Neural cell (in vitro differentiated cells): ENCODE results near the gene C1orf21. TPM values are rescaled to one million over a fixed set of nuclear protein-coding genes. Genes with fewer than 3 reads are reported as not detected.

Source experiments
- H2AFZ ChIP-seq: fragments of 200-600, 300-800 bp; sonication (generic), shearing (Covaris generic); 2 replicates; pipeline ENCODE4 v1.6.0; 2014; ENCODE audit warnings: low read depth, mild to moderate bottlenecking, antibody characterized with exemption, low read length, moderate library complexity
- H3F3A ChIP-seq: fragments of 200-600 bp; shearing (Covaris generic); 2 replicates; pipeline ENCODE4 v1.6.1; 2016; ENCODE audit warnings: mild to moderate bottlenecking, moderate library complexity, mixed read lengths, antibody characterized with exemption, low read length; ENCODE audit not compliant: insufficient read depth, poor library complexity, severe bottlenecking
- H3K27ac ChIP-seq: fragments of 200-600, 300-800 bp; sonication (generic), shearing (Covaris generic); 2 replicates; pipeline ENCODE4 v1.5.1; 2014; ENCODE audit warnings: mild to moderate bottlenecking, low read length, moderate library complexity
- H3K27me3 ChIP-seq: fragments of 300-800, 200-600 bp; sonication (generic), shearing (Covaris generic); 2 replicates; pipeline ENCODE4 v1.6.0; 2014; ENCODE audit warnings: mild to moderate bottlenecking, low read depth, low read length, moderate library complexity; ENCODE audit not compliant: insufficient read depth
- H3K36me3 ChIP-seq: fragments of 300-800, 200-600 bp; sonication (generic), shearing (Covaris generic); 2 replicates; pipeline ENCODE4 v1.5.1; 2014; ENCODE audit warnings: mild to moderate bottlenecking, antibody characterized with exemption, low read length, moderate library complexity; ENCODE audit not compliant: insufficient read depth
- H3K4me2 ChIP-seq: fragments of 300-800, 200-600 bp; sonication (generic), shearing (Covaris generic); 2 replicates; pipeline ENCODE4 v1.6.0; 2014; ENCODE audit warnings: mild to moderate bottlenecking, low read length
- H3K4me3 ChIP-seq: fragments of 300-800, 200-600 bp; sonication (generic), shearing (Covaris generic); 2 replicates; pipeline ENCODE4 v1.5.1; 2014; ENCODE audit warnings: mild to moderate bottlenecking, low read length, moderate library complexity
- H3K79me2 ChIP-seq: fragments of 200-600 bp; shearing (Covaris generic); replicated peaks from 2 replicates; pipeline ENCODE4 v1.6.0; 2014; ENCODE audit warnings: mild to moderate bottlenecking, low read length, moderate library complexity; ENCODE audit not compliant: insufficient read depth
- H3K9ac ChIP-seq: fragments of 300-800, 200-600 bp; sonication (generic), shearing (Covaris generic); 2 replicates; pipeline ENCODE4 v1.6.1; 2016; ENCODE audit warnings: mild to moderate bottlenecking, low read length, mixed read lengths
- H3K9me2 ChIP-seq: fragments of 200-600 bp; shearing (Covaris generic); 2 replicates; pipeline ENCODE4 v1.6.1; 2016; ENCODE audit warnings: mild to moderate bottlenecking, low read length, mixed read lengths; ENCODE audit not compliant: insufficient read depth
- H3K9me3 ChIP-seq: fragments of 200-600, 300-800 bp; sonication (generic), shearing (Covaris generic); 2 replicates; pipeline ENCODE4 v1.6.1; 2016; ENCODE audit warnings: mild to moderate bottlenecking, mixed run types, low read length, moderate library complexity, mixed read lengths
- H4K20me1 ChIP-seq: fragments of 200-600 bp; shearing (Covaris generic); 2 replicates; pipeline ENCODE4 v1.6.1; 2016; ENCODE audit warnings: mild to moderate bottlenecking, mixed run types; ENCODE audit not compliant: insufficient read depth
- CTCF ChIP-seq: fragments of 450-650 bp; IDR thresholded peaks from 2 replicates; pipeline ENCODE4 v1.5.1; 2014; ENCODE audit warnings: antibody characterized with exemption, mild to moderate bottlenecking, moderate library complexity; ENCODE audit not compliant: poor library complexity, severe bottlenecking
- EP300 ChIP-seq: fragments of 450-650 bp; conservative IDR thresholded peaks from 2 replicates; pipeline ENCODE4 v1.6.1; 2014; ENCODE audit warnings: antibody characterized with exemption, mild to moderate bottlenecking, moderate library complexity; ENCODE audit not compliant: poor library complexity, severe bottlenecking
- EZH2 ChIP-seq: fragments of 200-600, 300-800 bp; shearing (Covaris generic), sonication (generic); IDR thresholded peaks from 2 replicates; pipeline ENCODE4 v1.6.1; 2014; ENCODE audit warnings: antibody characterized with exemption, low read length, borderline replicate concordance, mild to moderate bottlenecking; ENCODE audit not compliant: insufficient read depth, poor library complexity, severe bottlenecking
- MXI1 ChIP-seq: fragments of 450-650 bp; conservative IDR thresholded peaks from 2 replicates; pipeline ENCODE4 v1.6.1; 2014; ENCODE audit warnings: antibody characterized with exemption, mild to moderate bottlenecking; ENCODE audit not compliant: poor library complexity, severe bottlenecking
- POLR2AphosphoS5 ChIP-seq: IDR thresholded peaks from 2 replicates; pipeline ENCODE4 v1.6.1; 2012
- RAD21 ChIP-seq: fragments of 450-650 bp; conservative IDR thresholded peaks from 2 replicates; pipeline ENCODE4 v1.6.1; 2014; ENCODE audit warnings: antibody characterized with exemption, mild to moderate bottlenecking, moderate library complexity
- REST ChIP-seq: IDR thresholded peaks from 2 replicates; pipeline ENCODE4 v1.6.1; 2012; ENCODE audit warnings: borderline replicate concordance
- SMC3 ChIP-seq: fragments of 450-650 bp; conservative IDR thresholded peaks from 2 replicates; pipeline ENCODE4 v1.6.1; 2014; ENCODE audit warnings: antibody characterized with exemption, mild to moderate bottlenecking, moderate library complexity; ENCODE audit not compliant: poor library complexity
- TAF1 ChIP-seq: IDR thresholded peaks from 2 replicates; pipeline ENCODE4 v1.6.1; 2012; ENCODE audit warnings: low read depth
- polyA plus RNA-seq: library from polyadenylated mRNA; depleted of rRNA; stranded (reverse); fragments of >200 nt; gene quantifications from 2 replicates; pipeline ENCODE4 v1.2.3, GENCODE V29; 2014

C1orf21 gene
- polyA plus RNA-seq, 1 donor from 2014 or later, result 21.1 TPM

- H3K4me2 ChIP-seq, result peak overlapping the region; percentile 17
- no peaks in the 10 kb centered on the region for H3K9me3 ChIP-seq
Observed at GRCh38 chr1:184598403-184599193, 211.8 kb downstream of the C1orf21 start.

More at GRCh38 chr1:184598403-184599193, 211.8 kb downstream of the C1orf21 start:
- Histone ChIP-seq H2AFZ (no peak overlapping the region), H3F3A (no peaks in the 10 kb centered on the region), H3K9me2 (no peaks in the 10 kb centered on the region), H3K79me2 (no peaks in the 10 kb centered on the region), H3K9ac (no peak overlapping the region), H3K4me3 (peak overlapping the region; percentile 23), H3K36me3 (no peaks in the 10 kb centered on the region), H3K27me3 (no peaks in the 10 kb centered on the region), H4K20me1 (no peaks in the 10 kb centered on the region), H3K27ac (peak overlapping the region; percentile 37)
- TF ChIP-seq POLR2AphosphoS5 (no peak), REST (no peak), MXI1 (no peak), CTCF (no peak), EZH2 (no peak), EP300 (no peak), SMC3 (no peak), RAD21 (no peak), TAF1 (no peak)
